ENCODE measurements around the gene UGT2B17. TPM values are rescaled to one million over a fixed set of nuclear protein-coding genes. Genes with fewer than 3 reads are reported as not detected.

Gene UGT2B17
- total and polyA plus RNA-seq, 10 of the 15 experiments (the other 5 are each of a cell fraction or from before 2014, with no cell fraction given), result 0.15 TPM; not detected in 9

DNA sequence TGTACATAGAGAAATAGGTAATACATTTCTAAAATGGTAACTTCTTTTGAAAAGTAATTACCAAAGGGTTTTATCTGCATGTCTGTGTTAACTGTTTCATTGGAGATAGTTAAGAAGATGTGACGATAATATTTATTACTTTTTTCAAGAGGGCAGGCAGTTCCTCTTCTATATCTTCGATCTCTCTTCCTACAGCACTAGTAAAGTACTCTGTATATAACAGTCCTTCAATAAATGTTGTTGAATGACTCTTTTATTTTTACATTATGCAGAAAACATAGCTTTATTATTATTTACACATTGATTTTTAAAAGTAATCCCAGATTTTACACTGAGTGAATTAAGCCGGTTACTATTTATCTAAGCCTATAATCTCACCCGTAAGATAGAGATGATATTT is 77.1 kb downstream of the UGT2B17 start:
- in situ Hi-C loops (cut with MboI), result loop anchor here (25.0 kb wide), 2 partner anchors 663 to 1113 kb away; no protein-coding TSS in a partner anchor
- H2AFZ ChIP-seq (ENCODE audit: control insufficient read depth, low read depth, low read length), result no peak overlapping the region
- TF ChIP-seq SREBF1 (IDR thresholded peaks at IDR 0.05; ENCODE audit: low read length) (no peak), RAD51 (IDR thresholded peaks at IDR 0.05) (no peak), KLF5 (IDR thresholded peaks at IDR 0.05; ENCODE audit: partially characterized antibody) (no peak), IKZF2 (IDR thresholded peaks at IDR 0.05) (no peak), SREBF2 (IDR thresholded peaks at IDR 0.05; ENCODE audit: low read length) (no peak), MYC (IDR thresholded peaks at IDR 0.05; ENCODE audit: insufficient read depth, insufficient read length, insufficient replicate concordance, low read length, severe bottlenecking) (no peak)
- H3K9ac ChIP-seq (ENCODE audit: control insufficient read depth, insufficient read depth, low read length), result no peak overlapping the region
- H3K4me2 ChIP-seq (ENCODE audit: control insufficient read depth, insufficient read depth), result no peak overlapping the region
- no peaks in the 10 kb centered on the region for H4K20me1 ChIP-seq (ENCODE audit: control insufficient read depth, insufficient read depth)
- ChIA-PET CTCF (interaction anchor here (0.7 to 3.4 kb wide), 25 partner anchors 15 to 1224 kb away, joined by 3 to 22 read pairs (median 5); no protein-coding TSS in a partner anchor), POLR2A (no interaction called here), SMC1A (ENCODE audit: uncharacterized antibody, unreplicated experiment) (interaction anchor here (0.8 to 3.0 kb wide), 22 partner anchors 9 to 1378 kb away, joined by 3 to 37 read pairs (median 4); no protein-coding TSS in a partner anchor), RAD21 (ENCODE audit: unreplicated experiment) (interaction anchor here (0.8 to 2.1 kb wide), 8 partner anchors 174 to 671 kb away, joined by 3 to 18 read pairs (median 6); no protein-coding TSS in a partner anchor)
- 74% methylated on average over 4 of the region's 4 CpGs for WGBS (ENCODE audit: insufficient coverage, insufficient replicate concordance, low lambda C conversion rate, missing lambda C conversion rate)
- H3K27ac ChIP-seq (ENCODE audit: control insufficient read depth, insufficient read depth), result no peak overlapping the region
- BruUV-seq (replicated peaks), result no TSS peak
- intact Hi-C loops (cut with micrococcal nuclease; ENCODE audit: unreplicated experiment), result loop anchor here (10.0 kb wide), 3 partner anchors 306 to 556 kb away; no protein-coding TSS in a partner anchor
- FAIRE-seq (no peak), DNase-seq (ENCODE audit: low read depth, low spot score) (no peak), ATAC-seq (peak; percentile 33; the same call in 1 of the 3 replicates)
- H3K9me3 ChIP-seq (replicated peaks; ENCODE audit: control insufficient read depth, insufficient read depth, low read length), result no peaks in the 10 kb centered on the region
- H3K4me3 ChIP-seq, result no peak overlapping the region
- H3K27me3 ChIP-seq (replicated peaks in 1 of 2; ENCODE audit: control insufficient read depth in 2 of 2, insufficient read depth in 2 of 2, low read length in 1 of 2), result no peaks in the 10 kb centered on the region
- 0 out of 2 replicates have a peak, but pooled peaks cover 3% of the 10 kb centered on the region for H3K4me1 ChIP-seq (ENCODE audit: control insufficient read depth, insufficient read depth, low read length)
- no peaks in the 10 kb centered on the region for H3K79me2 ChIP-seq (ENCODE audit: control insufficient read depth, insufficient read depth, low read length)
- H3K36me3 ChIP-seq (ENCODE audit: control insufficient read depth in 2 of 2, insufficient read depth in 2 of 2, low read length in 1 of 2), result no peaks in the 10 kb centered on the region
